GM12891 (cell line): ENCODE results near the gene CDC14B.

Source experiments
- PAX5 ChIP-seq: IDR thresholded peaks from 2 replicates; pipeline ENCODE4 v1.6.1; 2011; ENCODE audit warnings: low read length, moderate library complexity, mild to moderate bottlenecking; ENCODE audit not compliant: insufficient read depth, severe bottlenecking
- POLR2A ChIP-seq: IDR thresholded peaks from 2 replicates; pipeline ENCODE4 v1.6.1; 2011; ENCODE audit warnings: low read depth, low read length, control low read depth
- POLR2AphosphoS5 ChIP-seq: IDR thresholded peaks from 2 replicates; pipeline ENCODE4 v1.6.1; 2011; ENCODE audit warnings: low read depth, low read length, control low read depth
- POU2F2 ChIP-seq: IDR thresholded peaks from 2 replicates; pipeline ENCODE4 v1.6.1; 2011; ENCODE audit warnings: low read depth, mild to moderate bottlenecking, control low read depth, low read length, moderate library complexity
- SPI1 ChIP-seq: IDR thresholded peaks from 2 replicates; pipeline ENCODE4 v1.6.1; 2011; ENCODE audit warnings: low read depth, low read length, control low read depth
- TAF1 ChIP-seq: IDR thresholded peaks from 2 replicates; pipeline ENCODE4 v1.6.1; 2011; ENCODE audit warnings: low read depth, low read length, control low read depth

DNA sequence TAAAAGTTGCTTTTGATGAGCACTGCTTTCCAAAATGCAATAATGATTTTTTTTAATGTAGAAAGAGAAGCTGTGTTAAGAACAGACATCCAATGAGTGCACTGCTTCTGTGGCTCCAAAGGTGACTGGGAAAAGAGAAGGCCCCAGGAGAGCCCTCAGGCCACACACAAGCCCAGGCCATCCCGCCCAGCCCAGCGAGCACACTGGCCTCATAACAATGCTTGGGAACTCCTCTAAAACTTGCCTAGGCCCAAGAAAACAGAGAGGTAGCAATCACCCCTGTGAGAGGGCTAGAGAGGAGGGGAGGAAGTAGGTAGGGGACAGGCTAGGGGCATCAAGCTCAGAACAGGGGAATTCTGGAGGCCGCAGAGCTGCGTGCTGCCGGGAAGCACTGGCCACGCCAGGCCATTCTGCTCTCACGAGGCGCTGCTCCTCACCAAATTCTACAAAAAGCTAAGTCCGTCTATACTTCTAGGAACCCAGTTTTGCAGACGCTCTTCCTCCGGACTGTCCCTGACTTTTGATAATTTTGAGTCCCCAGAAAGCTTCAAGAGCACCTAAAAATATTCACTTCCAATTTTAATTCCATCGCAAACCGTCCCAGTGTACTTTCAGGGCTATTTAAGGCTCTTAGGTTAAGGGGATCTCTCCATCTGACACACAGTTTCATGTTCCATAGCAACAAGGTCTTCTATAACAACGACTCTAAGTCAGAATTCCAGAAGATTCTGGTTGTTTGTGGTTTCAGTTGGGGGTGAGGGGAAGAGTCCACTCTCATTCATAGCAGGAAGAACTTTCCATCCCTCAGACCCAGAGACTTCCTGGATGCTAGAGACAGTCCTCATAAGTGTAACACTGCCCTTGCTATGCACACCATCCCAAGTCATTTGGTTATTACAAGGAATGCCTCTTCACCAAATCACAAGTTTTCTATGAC lies 118.7 kb downstream of the CDC14B start:
- TF ChIP-seq POLR2A (no peak), POLR2AphosphoS5 (no peak), SPI1 (no peak), TAF1 (no peak), POU2F2 (no peak), PAX5 (no peak)
